Ramos (cell line): Measurements from ENCODE around the gene MAPK11.

Source experiments
- in situ Hi-C: fragments of 300-500 bp; cut with MboI; formaldehyde crosslinking; loops from one replicate; pipeline ENCODE4 v1.14.3; 2022; ENCODE audit warnings: low sequenced_read_pairs; ENCODE audit not compliant: unreplicated experiment

Gene MAPK11

DNA sequence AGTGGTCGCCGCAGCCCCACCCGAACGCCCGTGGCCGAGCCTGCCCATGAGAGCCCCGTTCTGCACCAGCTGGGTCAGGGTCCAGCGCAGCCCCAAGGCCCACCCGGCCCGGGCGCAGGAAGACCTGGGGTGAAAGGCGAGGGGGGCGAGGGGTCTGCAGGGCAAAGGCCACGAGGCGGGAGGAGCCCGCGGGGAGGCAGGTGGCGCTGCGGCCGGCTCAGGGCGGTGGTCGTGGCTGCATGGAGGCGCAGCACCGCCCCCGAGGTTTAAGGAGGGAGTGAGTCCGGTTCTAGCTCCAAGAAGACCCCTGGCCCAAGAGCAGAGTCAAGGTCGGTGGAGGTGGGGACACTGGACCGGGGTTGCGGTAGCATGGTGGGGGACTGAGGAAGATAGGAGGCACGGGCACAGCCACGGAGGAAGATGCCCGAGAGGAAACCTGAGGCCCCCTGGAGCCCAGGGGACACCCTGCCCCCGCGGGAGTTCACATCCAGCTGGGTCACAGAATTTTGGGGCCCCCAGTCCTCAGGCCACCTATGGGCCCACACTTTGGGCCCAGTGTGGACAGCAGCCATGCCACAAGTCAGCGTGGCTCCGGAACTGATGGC, 18.6 kb downstream of the MAPK11 start:
- in situ Hi-C loops: no loop called here

DNA sequence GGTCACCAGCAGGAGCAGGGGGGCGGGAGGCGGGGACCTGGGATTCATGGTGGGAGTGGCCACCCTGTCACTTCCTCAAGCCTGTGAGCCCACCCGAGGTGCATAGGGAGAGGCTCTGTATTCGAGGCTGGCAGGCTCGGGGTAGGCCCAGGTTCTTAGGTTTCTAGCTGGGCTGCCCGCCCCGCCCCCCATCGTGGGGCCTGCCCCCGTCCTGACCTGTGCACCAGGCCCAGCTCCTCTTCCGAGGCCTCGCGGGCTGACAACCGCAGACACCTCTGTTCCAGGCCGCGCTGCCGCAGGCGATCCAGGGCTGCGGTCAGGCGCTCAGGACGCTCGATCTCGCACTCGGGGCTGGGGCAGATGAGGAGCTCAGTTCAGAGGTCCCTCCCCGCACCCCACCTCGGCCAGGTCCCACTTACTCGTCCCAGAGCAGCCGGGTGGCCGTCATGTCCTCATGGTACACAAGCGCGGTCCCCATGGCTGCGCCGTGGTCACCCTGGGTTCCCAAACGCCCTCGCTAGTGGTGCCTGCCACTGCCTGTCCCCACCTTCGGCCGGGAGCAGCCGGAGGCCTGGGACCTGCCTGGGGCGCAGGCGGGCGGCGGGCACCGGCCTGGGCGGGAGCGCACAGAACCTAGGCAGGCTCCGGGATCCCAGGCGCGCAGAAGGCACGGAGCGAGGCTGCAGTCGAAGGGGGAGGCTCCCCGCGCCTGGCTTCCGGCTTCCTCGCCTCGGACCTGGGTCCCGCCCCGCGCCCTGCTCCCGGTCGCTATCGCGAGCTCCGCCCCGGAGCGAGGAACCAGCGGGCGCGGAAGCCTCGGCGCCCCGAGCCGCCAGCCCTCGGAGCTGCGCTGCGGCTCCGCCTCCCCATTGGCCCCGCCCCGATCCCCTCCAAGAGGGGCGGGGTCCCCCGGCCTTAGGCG, 19.4 kb downstream of the MAPK11 start, which contains the start of gene HDAC10:
Gene HDAC10, minus strand, starts transcription at position 711 of the 922 bp plus-strand sequence. Its CDS starts 233 bp downstream, at position 478.
- in situ Hi-C loops: no loop called here

DNA sequence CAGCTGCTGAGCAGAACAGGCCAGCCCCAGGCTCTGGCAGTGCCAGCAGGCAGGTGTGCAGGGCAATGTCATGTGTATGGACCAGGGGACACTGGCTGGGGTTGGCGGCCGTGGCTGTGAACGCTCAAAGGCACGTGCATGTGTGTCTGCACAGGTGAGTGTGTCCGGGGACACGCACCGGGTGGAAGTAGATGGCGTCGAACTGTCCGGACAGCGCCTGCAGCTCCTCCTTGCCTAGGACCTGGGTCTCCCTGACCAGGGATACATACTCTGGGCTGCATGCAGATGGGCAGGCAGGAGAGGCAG, 20.0 kb downstream of the MAPK11 start:
- in situ Hi-C loops: no loop called here

DNA sequence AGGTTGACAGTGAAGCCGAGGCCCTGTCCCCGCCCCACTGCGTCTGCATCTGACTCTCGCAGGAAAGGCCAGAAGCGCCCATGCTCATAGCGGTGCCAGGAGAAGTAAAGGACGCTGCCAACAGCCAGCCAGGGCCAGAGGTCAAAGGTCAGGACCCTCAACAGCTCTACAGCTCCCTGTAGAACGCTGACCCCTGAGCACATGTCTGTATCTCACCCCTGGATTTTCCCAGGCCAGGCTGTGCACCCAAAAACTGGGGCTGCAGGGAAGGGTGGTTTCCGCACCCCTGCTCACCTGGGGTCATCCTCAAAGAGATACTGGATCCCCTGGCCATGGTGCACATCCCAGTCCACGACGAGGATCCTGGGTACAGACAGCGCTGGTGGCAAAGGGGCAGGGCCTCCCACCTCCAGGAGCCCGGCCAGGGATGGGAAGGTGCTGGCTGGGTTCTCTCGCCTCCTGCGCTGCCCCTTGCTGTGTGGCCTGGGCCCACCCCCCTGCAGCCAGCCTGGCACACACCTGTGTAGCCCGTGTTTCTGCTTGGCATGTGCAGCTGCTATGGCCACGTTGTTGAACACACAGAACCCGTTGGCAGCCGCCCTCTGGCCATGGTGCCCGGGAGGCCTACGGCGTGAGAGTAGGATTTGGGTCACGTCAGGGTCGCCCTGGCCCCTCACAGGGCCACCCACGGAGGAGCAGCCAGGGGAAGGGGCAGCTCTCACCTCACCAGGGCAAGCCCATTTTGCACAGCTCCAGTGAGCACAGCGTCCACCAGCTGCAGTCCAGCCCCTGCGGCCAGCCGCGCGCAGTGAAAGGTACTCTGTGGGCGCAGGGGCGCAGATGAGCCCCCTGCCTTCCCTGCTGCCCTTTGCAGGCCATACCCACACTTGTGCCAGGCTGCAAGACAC, 20.6 kb downstream of the MAPK11 start:
- in situ Hi-C loops: no loop called here

DNA sequence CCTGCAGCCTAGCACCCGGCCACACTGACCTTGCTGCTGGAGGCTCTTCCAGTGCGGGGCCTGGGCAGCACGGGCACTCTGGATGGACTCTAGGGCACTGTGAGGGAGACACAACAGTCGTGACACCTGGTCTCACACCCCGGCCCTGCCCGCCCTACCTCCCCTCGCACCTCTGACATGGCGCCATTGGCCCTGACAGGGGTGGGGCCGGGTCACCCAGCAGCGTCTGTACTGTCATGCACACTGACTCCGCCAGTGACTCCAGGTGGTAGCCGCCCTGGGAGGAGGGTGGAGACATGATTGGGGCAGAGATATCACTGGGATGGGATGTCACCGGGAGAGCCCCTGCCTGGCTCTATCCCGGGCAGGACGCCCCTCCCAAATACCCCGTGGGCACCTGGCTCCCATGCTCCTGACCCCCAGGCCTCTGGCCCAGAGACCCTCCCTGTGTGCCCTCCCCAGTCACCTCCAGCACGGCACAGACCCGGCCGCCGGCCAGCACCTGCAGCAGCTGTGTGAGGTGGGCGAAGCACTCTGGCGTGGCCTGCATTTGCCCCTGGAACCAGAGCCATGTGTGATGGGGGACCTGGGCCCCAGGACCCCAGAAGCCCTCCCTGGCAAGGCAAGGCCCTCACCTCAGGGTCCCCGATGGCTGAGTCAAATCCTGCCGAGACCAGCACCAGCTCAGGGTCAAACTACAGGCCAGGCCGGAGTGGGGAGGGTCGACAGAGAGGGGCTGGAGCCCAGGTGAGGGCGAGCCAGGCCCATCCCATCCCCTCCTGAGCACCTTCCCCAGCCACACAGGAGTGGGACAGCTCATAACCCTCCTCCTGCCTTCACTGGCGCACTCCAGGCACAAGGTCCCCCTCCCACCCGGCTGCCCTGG, 21.7 kb downstream of the MAPK11 start:
- in situ Hi-C loops: no loop called here

DNA sequence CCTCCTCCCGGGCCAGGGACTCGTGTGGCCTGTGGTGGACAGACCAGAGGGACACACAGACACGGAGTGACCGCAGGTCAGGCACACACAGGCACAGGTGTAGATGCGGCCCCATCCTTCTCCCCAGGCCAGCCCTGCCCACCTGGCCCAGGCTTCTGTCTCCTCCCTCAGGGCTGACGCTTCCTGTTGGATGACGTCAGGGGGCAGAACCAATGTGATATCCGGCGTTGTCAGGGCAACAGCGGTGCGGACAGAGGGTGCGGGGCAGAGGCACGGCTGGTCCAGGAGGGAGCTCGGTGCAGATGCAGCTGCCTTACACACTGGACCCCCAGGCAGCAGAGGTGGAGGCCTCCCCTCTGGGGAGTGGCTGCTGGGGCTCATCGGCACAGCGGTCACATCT, 22.4 kb downstream of the MAPK11 start:
- in situ Hi-C loops: no loop called here

DNA sequence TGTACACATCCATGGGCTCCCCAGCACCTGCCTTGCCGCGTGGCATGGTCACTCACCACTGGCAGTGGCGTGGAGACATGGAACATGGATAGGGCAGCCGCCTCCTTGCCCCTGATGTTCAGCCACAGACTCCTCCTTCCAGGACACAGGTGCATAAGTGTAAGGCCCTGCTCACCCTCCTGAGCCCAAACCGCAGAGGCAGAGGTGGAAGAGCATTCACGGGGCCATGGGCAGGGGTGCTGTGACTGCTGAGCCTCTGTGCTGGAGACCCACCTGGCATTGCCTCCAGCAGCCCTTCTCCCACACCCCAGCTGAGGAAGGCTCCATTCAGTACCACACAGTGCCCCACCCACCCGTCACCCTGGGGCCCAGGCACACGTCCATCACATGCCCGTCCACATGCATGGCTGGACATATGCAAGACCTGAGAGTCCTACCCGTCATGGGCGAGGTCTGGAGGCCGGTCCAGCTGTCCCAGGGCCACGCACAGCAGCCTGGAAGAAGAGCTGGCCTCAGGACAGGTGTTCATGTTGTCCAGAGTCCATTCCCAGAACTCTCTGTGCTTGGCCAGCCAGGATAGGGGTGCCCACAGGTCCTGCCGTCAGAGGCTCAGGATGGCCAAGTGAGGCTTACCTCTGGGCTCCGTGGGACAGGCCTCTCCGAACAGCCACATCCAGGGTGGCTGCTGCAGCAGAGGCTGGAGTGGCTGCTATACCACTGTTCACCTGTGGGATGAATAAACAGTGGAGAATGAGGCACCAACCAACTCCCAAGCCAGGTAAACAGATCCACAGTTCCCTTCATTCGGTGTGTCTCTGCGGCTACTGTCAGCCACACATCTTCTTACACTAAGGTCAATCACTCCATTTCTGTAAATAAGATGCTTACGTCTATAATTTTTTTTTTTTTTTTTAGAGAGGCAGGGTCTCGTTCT, 23.7 kb downstream of the MAPK11 start:
- in situ Hi-C loops: no loop called here

DNA sequence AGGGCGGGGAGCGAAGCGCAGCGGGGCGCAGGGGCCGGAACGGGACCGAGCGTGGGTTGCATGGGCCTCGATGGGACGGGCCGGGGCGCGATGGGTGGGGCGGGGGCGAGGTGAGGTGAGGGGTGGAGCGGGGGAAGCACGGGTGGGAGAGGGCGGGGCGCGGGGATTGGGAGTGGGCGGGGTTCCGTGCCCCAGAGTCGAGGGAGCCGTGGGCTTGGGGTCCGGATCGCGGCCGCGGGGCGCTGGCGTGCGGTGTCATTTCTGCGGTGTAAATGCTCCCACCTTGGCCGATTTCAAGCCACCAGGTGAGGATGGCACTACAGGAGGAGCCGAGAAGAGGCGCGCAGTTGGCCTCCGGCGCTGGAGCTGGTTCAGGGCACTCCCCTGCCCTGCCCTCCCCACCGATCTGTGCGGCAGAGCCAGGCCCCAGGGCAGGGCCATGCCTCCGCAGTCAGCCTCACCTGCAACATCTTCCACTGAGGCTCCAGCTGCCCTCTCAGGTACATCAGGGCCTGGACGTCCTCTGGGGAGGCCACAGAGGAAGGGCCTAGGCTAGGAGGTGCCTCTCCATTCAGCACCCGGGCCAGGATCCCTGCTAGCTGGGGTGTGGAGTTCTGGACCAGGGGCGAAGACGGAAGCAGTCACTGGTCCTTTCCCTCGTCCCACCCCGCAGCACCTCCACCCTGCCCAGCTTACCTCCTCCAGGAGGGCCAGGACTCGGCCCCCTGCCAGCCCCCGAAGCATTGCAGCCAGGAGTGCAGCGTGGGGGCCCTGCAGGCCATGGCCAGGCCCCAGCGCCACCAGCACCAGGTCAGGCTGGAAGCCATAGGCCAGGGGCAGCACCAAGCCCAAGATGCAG, 24.7 kb downstream of the MAPK11 start:
- in situ Hi-C loops: no loop called here

DNA sequence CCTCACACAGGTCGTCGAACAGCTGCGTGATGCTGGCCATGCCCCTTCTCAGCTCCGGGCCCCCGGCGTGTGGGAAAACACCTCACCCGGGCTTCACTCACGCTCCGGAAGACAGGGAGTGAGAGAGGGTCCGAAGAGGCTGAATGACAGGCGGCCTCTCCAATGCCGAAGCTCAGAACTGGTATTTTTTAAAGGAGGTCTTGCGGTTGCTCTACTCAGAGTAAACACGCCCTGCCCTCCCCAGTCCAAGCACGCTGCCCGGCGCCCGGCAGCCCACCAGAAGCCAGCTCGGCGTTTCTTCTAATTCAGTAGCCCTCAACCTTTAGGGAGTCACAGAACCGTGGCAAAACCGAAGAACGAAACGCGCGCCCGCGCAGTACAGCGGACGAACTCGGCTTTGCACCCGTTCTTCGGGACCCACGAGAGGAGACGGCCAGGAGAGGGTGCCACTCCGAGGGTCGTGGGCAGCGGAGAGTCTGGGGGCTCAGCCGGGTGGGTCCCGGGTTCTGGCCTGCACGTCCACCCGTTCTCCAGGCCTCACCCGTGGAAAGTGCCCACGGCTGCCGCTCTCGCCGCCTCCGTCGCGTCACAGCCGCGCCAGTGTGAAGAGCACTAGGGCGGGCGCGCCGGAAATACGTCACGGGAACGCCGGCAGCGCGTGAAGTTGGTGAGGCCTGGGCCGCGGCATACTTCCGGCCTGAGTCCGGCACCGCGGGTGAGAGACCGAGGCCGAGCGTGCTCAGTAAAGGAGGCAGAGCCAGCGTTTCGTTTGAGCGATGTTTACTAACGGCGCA, 25.6 kb downstream of the MAPK11 start, which contains the start of gene TUBGCP6:
Gene TUBGCP6, minus strand, starts transcription at position 604 of the 794 bp plus-strand sequence. Its CDS starts 564 bp downstream, at position 40.
- in situ Hi-C loops: no loop called here

DNA sequence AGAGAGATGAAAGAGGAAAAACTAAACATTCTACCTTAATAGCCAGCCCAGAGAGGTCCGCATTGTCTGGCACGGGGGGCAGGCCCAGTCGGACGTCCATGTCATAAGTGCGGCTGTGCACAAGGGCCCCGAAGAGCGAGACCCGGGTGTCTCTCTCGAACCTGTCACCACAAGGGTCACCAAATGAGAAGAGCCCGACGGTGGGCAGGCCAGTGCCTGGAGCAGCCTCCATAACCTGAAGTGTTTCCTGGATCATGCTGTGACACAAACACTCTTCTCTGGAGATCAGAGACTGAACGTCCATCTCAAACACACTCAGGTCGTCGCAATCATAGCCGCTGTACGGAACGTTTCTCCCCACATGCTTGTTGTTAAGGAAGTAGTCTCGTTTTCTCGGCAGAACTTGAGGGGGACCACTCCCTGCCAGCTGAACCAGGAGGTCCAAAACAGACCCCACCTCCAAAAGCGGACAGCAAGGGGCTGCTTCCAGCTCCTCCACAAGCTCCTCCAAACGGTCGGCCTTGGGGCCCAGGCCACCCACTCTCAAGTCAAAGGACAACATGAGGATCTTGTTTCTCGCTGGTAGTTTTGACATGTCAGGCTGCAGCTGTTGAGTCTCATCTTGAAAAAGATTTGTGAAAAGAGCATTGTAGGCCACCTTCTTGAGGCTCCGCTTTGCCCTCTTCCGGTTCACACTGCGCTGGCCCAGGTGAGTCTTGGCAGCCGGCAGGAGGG, 26.3 kb downstream of the MAPK11 start:
- in situ Hi-C loops: no loop called here

DNA sequence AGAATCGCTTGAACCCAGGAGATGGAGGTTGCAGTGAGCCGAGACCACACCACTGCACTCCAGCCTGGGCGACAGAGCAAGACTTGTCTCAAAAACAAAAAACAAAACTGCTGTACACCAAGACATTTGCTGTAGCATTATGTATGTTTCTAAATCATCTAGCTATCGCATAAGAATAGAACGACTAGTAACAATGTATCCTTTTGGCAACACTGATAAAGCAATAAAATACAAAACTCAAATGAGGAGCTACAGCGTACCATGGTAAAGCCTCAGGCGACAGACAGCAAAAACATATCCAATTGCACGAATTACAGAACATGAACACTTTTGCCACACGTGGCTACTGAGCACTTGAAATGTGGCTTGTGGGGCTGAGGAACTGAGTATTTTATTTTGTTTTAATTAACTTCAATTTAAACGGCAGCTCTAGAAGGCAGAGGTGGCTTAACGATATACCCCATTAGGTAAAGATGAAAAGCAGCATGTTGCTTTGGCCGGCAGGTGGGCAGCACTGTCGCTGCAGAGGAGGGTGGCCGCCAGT, 27.7 kb downstream of the MAPK11 start:
- in situ Hi-C loops: no loop called here

DNA sequence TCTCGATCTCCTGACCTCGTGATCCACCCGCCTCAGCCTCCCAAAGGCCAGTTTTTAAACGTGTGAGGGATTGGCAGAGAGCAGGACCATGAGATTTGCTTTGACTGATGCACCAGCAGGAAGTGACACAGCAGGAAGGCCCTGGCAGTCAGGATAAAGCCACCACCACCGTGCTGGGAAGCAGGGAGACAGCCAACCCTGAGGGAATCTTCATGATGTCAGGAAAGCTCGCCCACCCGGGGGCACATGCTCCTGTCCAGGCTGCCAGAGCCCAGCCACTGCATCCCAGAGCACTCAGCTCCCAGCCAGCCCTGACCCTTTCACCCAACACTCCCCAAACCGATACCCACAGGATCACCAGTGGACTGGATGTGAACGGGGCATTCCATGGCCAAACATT, 31.4 kb downstream of the MAPK11 start:
- in situ Hi-C loops: no loop called here

DNA sequence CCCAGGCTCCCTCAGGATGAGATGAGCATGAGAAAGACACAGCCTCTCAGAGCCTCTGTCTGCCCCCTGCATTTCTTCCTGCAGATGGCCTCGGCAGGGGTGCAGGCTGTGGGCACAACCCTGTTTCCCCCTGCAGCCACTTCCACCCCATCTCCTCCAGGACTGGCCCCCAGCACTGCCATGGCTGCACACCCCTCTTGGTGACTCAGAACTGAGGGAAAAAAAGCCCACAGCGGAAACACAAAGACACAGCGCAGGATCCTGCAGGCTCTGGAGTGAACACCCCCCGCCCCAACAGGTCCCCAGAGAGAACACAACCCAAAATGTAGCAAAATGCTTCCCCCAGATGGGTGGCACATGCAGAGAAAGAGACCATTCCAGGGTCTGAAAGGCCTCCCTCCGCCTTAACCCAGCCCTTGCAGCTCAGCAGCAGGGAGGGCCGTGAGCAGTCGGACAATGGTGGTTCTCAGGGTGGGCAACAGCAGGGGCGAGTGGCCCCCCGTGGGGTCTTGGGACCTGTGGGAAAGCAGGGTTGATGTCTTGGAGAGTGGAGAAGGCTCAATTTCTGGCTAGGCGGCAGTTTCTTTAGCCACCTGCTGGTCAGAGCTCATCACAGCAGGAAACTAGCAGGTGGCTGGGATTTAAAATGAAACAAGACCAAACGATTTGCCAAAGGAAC, 33.3 kb downstream of the MAPK11 start:
- in situ Hi-C loops: no loop called here

DNA sequence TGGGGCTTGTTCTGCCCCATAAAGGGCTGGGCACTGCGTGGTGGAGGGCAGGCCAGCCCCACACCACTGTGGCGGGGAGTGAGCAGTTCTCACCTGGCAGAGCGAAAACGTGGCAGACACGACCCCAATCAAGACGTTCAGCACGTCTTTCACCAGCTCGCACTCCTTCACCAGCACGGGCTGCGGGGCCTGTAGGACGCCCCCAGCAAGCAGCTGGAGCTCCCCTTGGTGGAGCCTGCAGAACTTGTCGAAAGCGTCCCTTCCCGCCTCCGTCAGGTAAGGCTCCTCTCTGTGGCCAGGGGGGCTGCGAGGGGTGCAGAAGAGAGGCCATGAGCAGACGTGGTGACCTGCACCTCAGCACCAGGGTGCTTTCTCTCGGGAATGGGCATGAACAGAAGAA, 37.0 kb downstream of the MAPK11 start:
- in situ Hi-C loops: no loop called here

DNA sequence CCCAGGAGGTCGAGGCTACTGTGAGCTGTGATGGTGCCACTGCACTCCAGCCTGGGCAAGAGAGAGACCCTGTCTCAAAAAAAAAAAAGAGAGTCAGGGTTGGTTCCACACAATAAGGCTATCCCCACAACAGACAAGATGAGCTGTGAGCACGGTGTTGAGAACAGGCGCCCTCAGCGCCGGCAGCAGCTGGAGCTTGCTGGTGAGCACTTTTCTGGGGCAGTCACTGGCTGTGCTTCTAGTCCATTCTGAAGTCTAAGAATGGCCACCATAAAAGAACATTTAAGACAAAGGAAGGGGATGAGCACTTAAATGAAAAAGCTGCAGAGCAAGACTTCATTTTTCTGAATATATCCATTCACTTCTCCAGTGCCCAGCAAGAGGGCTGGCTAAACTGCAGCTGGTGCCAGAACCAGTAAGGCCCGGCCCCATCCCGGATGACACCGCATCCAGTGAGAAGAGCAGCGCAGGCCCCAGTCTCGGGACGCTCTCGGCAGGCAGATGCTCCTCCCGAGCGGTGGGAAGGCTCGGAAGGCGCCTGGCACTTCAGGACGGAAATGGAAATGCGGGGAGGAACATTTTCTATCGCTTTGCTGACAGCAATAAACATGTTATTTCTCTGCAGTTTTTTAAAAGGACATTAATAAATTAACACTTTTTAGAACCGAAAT, 37.6 kb downstream of the MAPK11 start:
- in situ Hi-C loops: no loop called here
